Lower leg skin (tissue), 4 donors: Measurements from ENCODE around the gene PLAAT1. TPM values are rescaled to one million over a fixed set of nuclear protein-coding genes. Genes with fewer than 3 reads are reported as not detected.
A peak's percentile ranks its signal among the peaks of the same experiment; 100 is the strongest.

ENCODE experiments used
- DNase-seq, 2 donors: peaks; one replicate each; pipeline ENCODE4 v3.0.0-alpha.2; 2019; ENCODE audit warnings: low spot score in 2 of 2
- H3K4me3 ChIP-seq: fragments of 200-600 bp; sonication (generic); 2 replicates; pipeline ENCODE4 v1.5.1; 2017; ENCODE audit warnings: mild to moderate bottlenecking, low read depth; ENCODE audit not compliant: poor library complexity, severe bottlenecking
- POLR2A ChIP-seq, 2 donors: fragments of 450-650 bp; IDR thresholded peaks; one replicate each; pipeline ENCODE4 v1.6.1; 2016 to 2017; ENCODE audit warnings: antibody characterized with exemption in 2 of 2, mild to moderate bottlenecking in 1 of 2, moderate library complexity in 1 of 2
- WGBS, 2 donors: methylation state at CpG; one replicate each; pipeline ENCODE4 v1.1.5; 2018; 5-methylcytosine and 5-hydroxymethylcytosine counted together
- intact Hi-C: fragments of 100-400 bp; cut with DNase I; formaldehyde crosslinking; loops from one replicate; pipeline ENCODE4 v1.15.0; 2023; ENCODE audit warnings: low total_unique reads
- total RNA-seq, 4 donors: library from RNA; depleted of rRNA; stranded (reverse); fragments of >200 nt; gene quantifications; one replicate each; pipeline ENCODE4 v1.1.0, GENCODE V29; 2016
- TF ChIP-seq, protein P1 (sequence below), 3 donors: fragments of 450-650 bp; IDR thresholded peaks; one replicate each; pipeline ENCODE4 v1.5.1; 2016; ENCODE audit warnings: antibody characterized with exemption in 3 of 3, mild to moderate bottlenecking in 3 of 3, moderate library complexity in 2 of 3

Gene PLAAT1
- 1 to 10 TPM in 3 of 4 donors, not detected in 1; 2.8 to 7.1 (median 6.3) TPM for total RNA-seq

- no peak for DNase-seq
- peak within 1 kb of the TSS; percentile 19 for H3K4me3 ChIP-seq
- intact Hi-C loops, result no loop called here
- no peak for TF ChIP-seq POLR2A (IDR thresholded peaks at IDR 0.05)
- TF ChIP-seq, protein P1, sequence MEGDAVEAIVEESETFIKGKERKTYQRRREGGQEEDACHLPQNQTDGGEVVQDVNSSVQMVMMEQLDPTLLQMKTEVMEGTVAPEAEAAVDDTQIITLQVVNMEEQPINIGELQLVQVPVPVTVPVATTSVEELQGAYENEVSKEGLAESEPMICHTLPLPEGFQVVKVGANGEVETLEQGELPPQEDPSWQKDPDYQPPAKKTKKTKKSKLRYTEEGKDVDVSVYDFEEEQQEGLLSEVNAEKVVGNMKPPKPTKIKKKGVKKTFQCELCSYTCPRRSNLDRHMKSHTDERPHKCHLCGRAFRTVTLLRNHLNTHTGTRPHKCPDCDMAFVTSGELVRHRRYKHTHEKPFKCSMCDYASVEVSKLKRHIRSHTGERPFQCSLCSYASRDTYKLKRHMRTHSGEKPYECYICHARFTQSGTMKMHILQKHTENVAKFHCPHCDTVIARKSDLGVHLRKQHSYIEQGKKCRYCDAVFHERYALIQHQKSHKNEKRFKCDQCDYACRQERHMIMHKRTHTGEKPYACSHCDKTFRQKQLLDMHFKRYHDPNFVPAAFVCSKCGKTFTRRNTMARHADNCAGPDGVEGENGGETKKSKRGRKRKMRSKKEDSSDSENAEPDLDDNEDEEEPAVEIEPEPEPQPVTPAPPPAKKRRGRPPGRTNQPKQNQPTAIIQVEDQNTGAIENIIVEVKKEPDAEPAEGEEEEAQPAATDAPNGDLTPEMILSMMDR (IDR thresholded peaks at IDR 0.05), result no peak
- WGBS, 2 donors, result 0 to 3% methylated on average over 11 to 23 of the region's 93 CpGs
Measured at GRCh38 chr3:193240850-193241706, at the start of gene PLAAT1. Gene PLAAT1, plus strand, starts transcription at chr3:193241222. Its CDS starts 14,429 bp downstream, at chr3:193255651.

GRCh38 chr3:193194371-193194770 lies 46.7 kb upstream of the PLAAT1 start:
- H3K4me3 ChIP-seq, result no peak overlapping the region
- DNase-seq, result no peak
- no peak for TF ChIP-seq POLR2A (IDR thresholded peaks at IDR 0.05)
- TF ChIP-seq, protein P1 (IDR thresholded peaks at IDR 0.05), result no peak
- WGBS, 2 donors, result 26 to 32% methylated on average over 3 of the region's 3 CpGs
- intact Hi-C loops, result no loop called here

- no peak overlapping the region for H3K4me3 ChIP-seq
- WGBS, 2 donors, result 77 to 90% methylated on average over 2 of the region's 2 CpGs
- no peak for DNase-seq
- intact Hi-C loops, result no loop called here
- no peak for TF ChIP-seq POLR2A (IDR thresholded peaks at IDR 0.05)
- TF ChIP-seq, protein P1 (IDR thresholded peaks at IDR 0.05), result no peak
Measured at GRCh38 chr3:193196746-193197145, 44.3 kb upstream of the PLAAT1 start.

GRCh38 chr3:193207290-193208273 lies 33.4 kb upstream of the PLAAT1 start:
- intact Hi-C loops, result no loop called here
- TF ChIP-seq, protein P1 (IDR thresholded peaks at IDR 0.05), result no peak
- no peak for TF ChIP-seq POLR2A (IDR thresholded peaks at IDR 0.05)
- no peak for DNase-seq
- 32 to 39% methylated on average over 5 of the region's 5 CpGs for WGBS, 2 donors
- H3K4me3 ChIP-seq, result no peak overlapping the region

DNA sequence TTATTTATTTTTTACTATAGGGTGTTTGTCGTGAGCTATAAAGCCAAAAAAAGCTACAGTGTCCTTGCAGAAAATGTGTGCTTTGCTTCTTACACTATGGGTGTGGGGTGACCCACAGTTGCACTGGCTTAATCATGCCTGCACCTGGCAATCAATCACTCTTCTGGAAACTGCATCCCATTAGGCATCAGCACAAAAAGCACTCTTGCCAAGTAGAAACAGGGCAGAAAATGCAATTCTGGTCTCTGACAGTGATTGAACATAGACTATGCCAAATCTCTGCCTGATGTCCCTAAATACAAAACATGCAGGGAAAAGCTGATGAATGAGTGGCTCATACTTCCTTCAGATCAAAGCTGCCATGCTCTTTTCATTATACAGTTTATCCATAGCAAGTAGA lies 30.4 kb upstream of the PLAAT1 start:
- TF ChIP-seq, protein P1 (IDR thresholded peaks at IDR 0.05), result no peak
- no peak for TF ChIP-seq POLR2A (IDR thresholded peaks at IDR 0.05)
- H3K4me3 ChIP-seq, result no peak overlapping the region
- WGBS, 2 donors, result 24 to 54% methylated on average over 1 of the region's 1 CpG
- intact Hi-C loops, result no loop called here
- no peak for DNase-seq
